Endothelial cell of umbilical vein (primary cell): ENCODE results near the gene CARD19. TPM values are rescaled to one million over a fixed set of nuclear protein-coding genes. Genes with fewer than 3 reads are reported as not detected.

Source experiments
- BruUV-seq: library from RNA; stranded (reverse); fragments of 400-500 nt; replicated peaks from 2 replicates; lab custom pipeline; 2021; lab: Mats Ljungman, UMichigan
- CTCF ChIA-PET: fragments of 300-600, 350-600 bp; sonication (Branson Sonifier 250); formaldehyde crosslinking; loops from one replicate; lab custom pipeline; 2021; ENCODE audit warnings: antibody characterized with exemption, inconsistent platforms; lab: Charles Lee
- POLR2A ChIA-PET: fragments of 300-600, 350-600 bp; sonication (Branson Sonifier 250); formaldehyde crosslinking; loops from one replicate; lab custom pipeline; 2021; ENCODE audit warnings: antibody characterized with exemption, inconsistent platforms; lab: Charles Lee
- DNase-seq: peaks from one replicate; pipeline ENCODE4 v3.0.0-alpha.2; 2011; ENCODE audit warnings: low read depth, low spot score
- FAIRE-seq: peaks from 2 replicates; lab custom pipeline; 2011; peaks lifted over from hg19 to GRCh38; lab: Jason Lieb, UNC
- H2AFZ ChIP-seq: 2 replicates; pipeline ENCODE4 v1.6.0; 2012; ENCODE audit warnings: low read depth, low read length, control low read depth, inconsistent platforms
- H3K27ac ChIP-seq: 2 replicates; pipeline ENCODE4 v1.5.1; 2011; ENCODE audit warnings: low read depth, mild to moderate bottlenecking, control low read depth, low read length, moderate library complexity; ENCODE audit not compliant: insufficient read depth
- H3K27me3 ChIP-seq, 2 experiments: 2 replicates each; pipeline versions ENCODE4 v1.6.0 to v1.6.1; 2011; ENCODE audit warnings: low read length in 2 of 2, mixed read lengths in 1 of 2; ENCODE audit not compliant: control insufficient read depth in 2 of 2, insufficient read depth in 2 of 2
- H3K36me3 ChIP-seq, 2 experiments: 2 replicates in 1 of 2; 3 replicates in 1 of 2; pipeline ENCODE4 v1.5.1; 2011; ENCODE audit warnings: low read length in 2 of 2, mild to moderate bottlenecking in 1 of 2, moderate library complexity in 1 of 2; ENCODE audit not compliant: control insufficient read depth in 2 of 2, insufficient read depth in 2 of 2; ENCODE audit errors: extremely low read depth in 1 of 2
- H3K4me1 ChIP-seq: 3 replicates; pipeline ENCODE4 v1.5.1; 2011; ENCODE audit warnings: mild to moderate bottlenecking, low read length; ENCODE audit not compliant: control insufficient read depth, insufficient read depth; ENCODE audit errors: extremely low read depth
- H3K4me2 ChIP-seq: 2 replicates; pipeline ENCODE4 v1.6.1; 2011; ENCODE audit warnings: low read length, control low read depth, mixed read lengths; ENCODE audit not compliant: insufficient read depth
- H3K4me3 ChIP-seq, 3 experiments: fragments of 200-600 bp in 1 of 3; sonication (generic), shearing (Covaris generic) in 1 of 3; replicated peaks in 1 of 3; 2 replicates each; pipeline ENCODE4 v1.5.1; 2011 to 2016; ENCODE audit warnings: control low read depth in 3 of 3, low read length in 3 of 3, mild to moderate bottlenecking in 2 of 3, inconsistent platforms in 1 of 3, low read depth in 1 of 3, moderate library complexity in 1 of 3; ENCODE audit not compliant: insufficient read depth in 1 of 3
- H3K79me2 ChIP-seq: 2 replicates; pipeline ENCODE4 v1.6.0; 2012; ENCODE audit warnings: low read length, inconsistent platforms; ENCODE audit not compliant: control insufficient read depth, insufficient read depth
- H3K9ac ChIP-seq: replicated peaks from 2 replicates; pipeline ENCODE3; 2011; ENCODE audit warnings: low read length, control low read depth; ENCODE audit not compliant: insufficient read depth; ENCODE audit errors: extremely low read depth
- H3K9me1 ChIP-seq: replicated peaks from 3 replicates; pipeline ENCODE4 v1.6.0; 2011; ENCODE audit warnings: mild to moderate bottlenecking, low read length; ENCODE audit not compliant: control insufficient read depth, insufficient read depth; ENCODE audit errors: extremely low read depth
- H3K9me3 ChIP-seq: replicated peaks from 2 replicates; pipeline ENCODE4 v1.5.1; 2012; ENCODE audit warnings: low read length, inconsistent platforms; ENCODE audit not compliant: control insufficient read depth, insufficient read depth
- H4K20me1 ChIP-seq: replicated peaks from 2 replicates; pipeline ENCODE3; 2011; ENCODE audit warnings: mild to moderate bottlenecking, low read length; ENCODE audit not compliant: control insufficient read depth, insufficient read depth; ENCODE audit errors: extremely low read depth
- CTCF ChIP-seq, 2 donors: IDR thresholded peaks; 1 replicate in 1 of 2; 2 replicates in 1 of 2; pipeline ENCODE4 v1.5.1; 2011; ENCODE audit warnings: low read length in 2 of 2, mild to moderate bottlenecking in 2 of 2, moderate library complexity in 2 of 2, control low read depth in 1 of 2, inconsistent platforms in 1 of 2, low read depth in 1 of 2; ENCODE audit not compliant: insufficient read depth in 1 of 2; ENCODE audit errors: extremely low read depth in 1 of 2
- EZH2 ChIP-seq: IDR thresholded peaks from 2 replicates; pipeline ENCODE4 v1.6.1; 2012; ENCODE audit warnings: borderline replicate concordance, low read depth, mild to moderate bottlenecking, moderate library complexity, low read length, inconsistent platforms; ENCODE audit not compliant: severe bottlenecking
- FOS ChIP-seq: IDR thresholded peaks from 2 replicates; pipeline ENCODE4 v1.6.1; 2011; ENCODE audit warnings: mild to moderate bottlenecking, low read length, moderate library complexity, borderline replicate concordance; ENCODE audit not compliant: insufficient read depth
- GATA2 ChIP-seq: IDR thresholded peaks from 2 replicates; pipeline ENCODE4 v1.7.0; 2011; ENCODE audit warnings: low read depth, mild to moderate bottlenecking, moderate library complexity, mixed read lengths, low read length; ENCODE audit not compliant: insufficient read length, insufficient read depth
- JUN ChIP-seq: IDR thresholded peaks from 2 replicates; pipeline ENCODE4 v1.6.1; 2011; ENCODE audit warnings: borderline replicate concordance, low read depth; ENCODE audit not compliant: insufficient read length, insufficient read depth
- MAX ChIP-seq: IDR thresholded peaks from 2 replicates; pipeline ENCODE4 v1.6.1; 2011; ENCODE audit not compliant: insufficient read depth, insufficient read length
- MYC ChIP-seq: IDR thresholded peaks from one replicate; pipeline ENCODE4 v1.6.1; 2011; ENCODE audit warnings: mild to moderate bottlenecking, low read depth, low read length
- POLR2A ChIP-seq: IDR thresholded peaks from 2 replicates; pipeline ENCODE4 v1.6.1; 2012; ENCODE audit warnings: low read depth, mild to moderate bottlenecking, control low read depth, low read length
- POLR2AphosphoS5 ChIP-seq: IDR thresholded peaks from 2 replicates; pipeline ENCODE4 v1.6.1; 2012; ENCODE audit warnings: low read depth, mild to moderate bottlenecking, control low read depth, low read length, moderate library complexity; ENCODE audit not compliant: insufficient read depth
- dilution Hi-C: fragments of 300-500 bp; cut with MboI; formaldehyde crosslinking; loops from one replicate; pipeline ENCODE4 v1.15.0; 2019; ENCODE audit warnings: low sequenced_read_pairs; ENCODE audit not compliant: extremely low pct_ligation_motif_present
- intact Hi-C: fragments of 100-400 bp; cut with micrococcal nuclease; formaldehyde crosslinking; loops from one replicate; pipeline ENCODE4 v1.10.0; 2022
- polyA plus RNA-seq, 4 experiments: library from polyadenylated mRNA; depleted of rRNA in 3 of 4; stranded (reverse) in 3 of 4; unstranded in 1 of 4; fragments of >200 nt; gene quantifications; 2 replicates each; pipeline versions ENCODE4 v1.2.1 to v1.2.3, GENCODE V29; 2011 to 2012; ENCODE audit warnings: missing spikeins in 1 of 4
- total RNA-seq: library from RNA; stranded (reverse); gene quantifications from 2 replicates; pipeline ENCODE4 v1.2.3, GENCODE V29; 2021

CARD19 gene
- total and polyA plus RNA-seq, 2 donors (not counting 3 experiments of a cell fraction or from before 2014, with no cell fraction given), result 45.7 to 148 TPM

- BruUV-seq, result no TSS peak
- no peak overlapping the region for H3K4me3 ChIP-seq
- intact Hi-C loops, result no loop called here
- no peaks in the 10 kb centered on the region for H3K79me2 ChIP-seq
- H3K27ac ChIP-seq, result no peak overlapping the region
- TF ChIP-seq GATA2, result no peak
- no peak for TF ChIP-seq POLR2AphosphoS5
- TF ChIP-seq POLR2A, result no peak
- TF ChIP-seq EZH2, result no peak
- no peak for TF ChIP-seq MAX
- no peak for TF ChIP-seq JUN
- no peak for TF ChIP-seq CTCF (IDR thresholded peaks at IDR 0.05; ENCODE audit: extremely low read depth in 1 of 2, insufficient read depth in 1 of 2, low read depth in 1 of 2, low read length in 2 of 2)
- TF ChIP-seq MYC, result no peak
- no peak for TF ChIP-seq FOS
- DNase-seq, result no peak
- no peak overlapping the region for H3K9ac ChIP-seq
- H3K9me3 ChIP-seq, result no peaks in the 10 kb centered on the region
- dilution Hi-C loops, result no loop called here
- no peaks in the 10 kb centered on the region for H3K27me3 ChIP-seq
- H3K36me3 ChIP-seq, result no peaks in the 10 kb centered on the region
- H3K9me1 ChIP-seq, result no peaks in the 10 kb centered on the region
- no peaks in the 10 kb centered on the region for H4K20me1 ChIP-seq
- CTCF ChIA-PET, result interaction anchor here (1.4 kb wide), 2 partner anchors 45 to 59 kb away, joined by 3 to 4 read pairs; no protein-coding TSS in a partner anchor
- POLR2A ChIA-PET, result no interaction called here
- no peak overlapping the region for H2AFZ ChIP-seq
- no peak for FAIRE-seq
- no peak overlapping the region for H3K4me2 ChIP-seq
- H3K4me1 ChIP-seq, result no peaks in the 10 kb centered on the region
Observed at GRCh38 chr9:93050231-93050630, 45.8 kb upstream of the CARD19 start.
